Mammary epithelial cell (primary cell): Measurements from ENCODE around the gene TSPAN10.

Experiments used
- CTCF ChIP-seq, 2 donors: IDR thresholded peaks in 1 of 2; conservative IDR thresholded peaks in 1 of 2; 2 replicates each; pipeline ENCODE4 v1.5.1; 2011 to 2012; ENCODE audit warnings: inconsistent platforms in 2 of 2, low read length in 2 of 2, mild to moderate bottlenecking in 2 of 2, control low read depth in 1 of 2, low read depth in 1 of 2; ENCODE audit not compliant: insufficient read depth in 1 of 2; ENCODE audit errors: extremely low read depth in 1 of 2
- EZH2 ChIP-seq: IDR thresholded peaks from 2 replicates; pipeline ENCODE4 v1.6.1; 2012; ENCODE audit warnings: low read length, inconsistent platforms, borderline replicate concordance

DNA sequence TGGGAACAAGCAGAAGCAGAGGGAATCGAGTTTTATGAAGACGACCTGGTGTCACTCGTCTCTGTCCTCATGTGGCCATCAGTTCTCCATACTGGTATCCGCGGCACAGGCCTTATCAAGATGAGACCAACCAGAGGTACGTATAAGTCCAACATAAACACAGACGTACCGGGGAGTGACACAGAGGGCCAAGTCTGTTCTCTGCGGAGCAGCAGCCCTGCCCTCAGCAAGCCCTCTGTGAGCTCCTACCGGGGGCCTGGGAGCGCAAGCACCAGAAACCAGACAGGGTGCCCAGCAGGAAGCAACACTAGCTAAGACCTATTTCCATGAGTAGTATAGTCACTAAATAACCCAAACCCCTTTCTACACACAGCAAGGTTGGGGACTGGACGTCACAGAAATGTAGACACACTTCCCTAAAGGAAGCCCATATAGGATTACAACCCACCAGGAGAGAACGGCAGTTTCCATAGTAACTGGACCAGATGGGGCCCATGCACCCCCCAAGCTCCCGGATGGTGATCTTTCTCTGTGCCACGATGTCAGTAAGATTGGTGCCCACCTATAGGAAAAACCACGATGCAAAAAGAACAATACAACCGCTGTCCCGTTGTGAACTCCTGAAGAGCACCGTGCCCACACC, 45.7 kb downstream of the TSPAN10 start:
- TF ChIP-seq CTCF (conservative IDR thresholded peaks at IDR 0.05 in 1 of 2, IDR thresholded peaks at IDR 0.05 in 1 of 2; ENCODE audit: extremely low read depth in 1 of 2, insufficient read depth in 1 of 2, low read depth in 1 of 2, low read length in 2 of 2) (no peak), EZH2 (no peak)
